PC-9 (cell line): Measurements from ENCODE around the gene PEAK1. TPM values are rescaled to one million over a fixed set of nuclear protein-coding genes. Genes with fewer than 3 reads are reported as not detected.

Experiments used
- BruUV-seq: library from RNA; stranded (reverse); fragments of 400-500 nt; replicated peaks from 2 replicates; lab custom pipeline; 2021; lab: Mats Ljungman, UMichigan
- CTCF ChIA-PET: fragments of 300-600 bp; sonication (Branson Sonifier 250); formaldehyde crosslinking; loops from one replicate; lab custom pipeline; 2022; ENCODE audit warnings: antibody characterized with exemption; lab: Charles Lee
- POLR2A ChIA-PET: fragments of 300-600 bp; sonication (Branson Sonifier 250); formaldehyde crosslinking; loops from one replicate; lab custom pipeline; 2022; ENCODE audit warnings: antibody characterized with exemption; ENCODE audit not compliant: unreplicated experiment; lab: Charles Lee
- DNase-seq, 2 experiments: peaks; one replicate each; pipeline versions ENCODE4 v3.0.0 to v3.0.0-alpha.2; 2015 to 2022; ENCODE audit warnings: mixed read lengths in 1 of 2
- H2AFZ ChIP-seq: fragments of 200-600 bp; sonication (generic); 2 replicates; pipeline ENCODE4 v1.8.1; 2017; ENCODE audit warnings: antibody characterized with exemption
- H3F3A ChIP-seq: fragments of 200-600 bp; sonication (generic); 2 replicates; pipeline ENCODE4 v1.8.1; 2017; ENCODE audit warnings: antibody characterized with exemption, mild to moderate bottlenecking, low read depth; ENCODE audit not compliant: insufficient read depth
- H3K27ac ChIP-seq: fragments of 200-600 bp; sonication (generic); 2 replicates; pipeline ENCODE4 v1.6.1; 2016; ENCODE audit warnings: mixed run types
- H3K27me3 ChIP-seq: fragments of 200-600 bp; sonication (generic); 2 replicates; pipeline ENCODE4 v1.6.1; 2016; ENCODE audit warnings: low read depth, mixed run types; ENCODE audit not compliant: insufficient read depth
- H3K36me3 ChIP-seq: fragments of 200-600 bp; sonication (generic); 2 replicates; pipeline ENCODE4 v1.6.1; 2016; ENCODE audit warnings: low read depth, mixed run types
- H3K4me1 ChIP-seq: fragments of 200-600 bp; sonication (generic); replicated peaks from 2 replicates; pipeline ENCODE4 v1.6.1; 2016; ENCODE audit warnings: mixed run types; ENCODE audit not compliant: insufficient read depth
- H3K4me2 ChIP-seq: fragments of 200-600 bp; sonication (generic); 2 replicates; pipeline ENCODE4 v1.6.1; 2017; ENCODE audit warnings: mixed run types
- H3K4me3 ChIP-seq: fragments of 200-600 bp; sonication (generic); 2 replicates; pipeline ENCODE4 v1.6.1; 2016; ENCODE audit warnings: mixed run types
- H3K79me2 ChIP-seq: fragments of 200-600 bp; sonication (generic); 2 replicates; pipeline ENCODE4 v1.6.1; 2017; ENCODE audit warnings: low read depth, mixed run types
- H3K9me2 ChIP-seq: fragments of 200-600 bp; sonication (generic); 2 replicates; pipeline ENCODE4 v1.8.1; 2017; ENCODE audit warnings: mild to moderate bottlenecking; ENCODE audit not compliant: insufficient read depth
- H3K9me3 ChIP-seq: fragments of 200-600 bp; sonication (generic); 2 replicates; pipeline ENCODE4 v1.8.1; 2016; ENCODE audit warnings: low read depth; ENCODE audit not compliant: insufficient read depth
- H4K20me1 ChIP-seq: fragments of 200-600 bp; sonication (generic); 2 replicates; pipeline ENCODE4 v1.8.1; 2017; ENCODE audit not compliant: insufficient read depth
- EZH2 ChIP-seq: fragments of 200-600 bp; sonication (generic); IDR thresholded peaks from 2 replicates; pipeline ENCODE4 v1.8.0; 2017; ENCODE audit warnings: antibody characterized with exemption, low read depth
- intact Hi-C: fragments of 100-400 bp; cut with micrococcal nuclease; formaldehyde crosslinking; loops from one replicate; pipeline ENCODE4 v1.10.0; 2022; ENCODE audit not compliant: unreplicated experiment
- total RNA-seq: library from RNA; stranded (reverse); gene quantifications from 2 replicates; pipeline ENCODE4 v1.2.3, GENCODE V29; 2021
- TF ChIP-seq, protein P1 (sequence below): fragments of 200-600 bp; sonication (generic); conservative IDR thresholded peaks from 2 replicates; pipeline ENCODE4 v1.6.1; 2017; ENCODE audit warnings: mixed run types, antibody characterized with exemption, mild to moderate bottlenecking, moderate library complexity

The PEAK1 gene
- total RNA-seq, 1 experiment from 2014 or later: 20.7 TPM

DNA sequence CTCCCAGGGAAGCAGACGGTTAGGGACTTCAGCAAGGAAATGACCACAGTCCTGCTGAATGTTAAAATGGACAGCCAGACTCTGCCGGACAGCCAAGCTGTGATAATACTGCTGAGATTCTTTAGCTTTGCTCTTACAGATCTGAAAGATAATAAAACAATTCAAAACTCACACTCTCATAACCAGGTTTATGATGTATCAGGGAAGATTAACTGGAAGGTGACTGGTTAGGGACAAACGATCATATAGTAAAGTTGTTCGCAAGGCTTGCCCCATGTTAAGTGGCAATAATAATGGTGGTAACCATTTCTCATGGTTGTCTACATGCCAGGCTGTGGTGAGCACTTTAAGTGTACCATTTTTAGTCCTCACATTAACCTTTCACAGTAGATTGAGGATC lies 304.7 kb downstream of the PEAK1 start:
- TF ChIP-seq, protein P1, sequence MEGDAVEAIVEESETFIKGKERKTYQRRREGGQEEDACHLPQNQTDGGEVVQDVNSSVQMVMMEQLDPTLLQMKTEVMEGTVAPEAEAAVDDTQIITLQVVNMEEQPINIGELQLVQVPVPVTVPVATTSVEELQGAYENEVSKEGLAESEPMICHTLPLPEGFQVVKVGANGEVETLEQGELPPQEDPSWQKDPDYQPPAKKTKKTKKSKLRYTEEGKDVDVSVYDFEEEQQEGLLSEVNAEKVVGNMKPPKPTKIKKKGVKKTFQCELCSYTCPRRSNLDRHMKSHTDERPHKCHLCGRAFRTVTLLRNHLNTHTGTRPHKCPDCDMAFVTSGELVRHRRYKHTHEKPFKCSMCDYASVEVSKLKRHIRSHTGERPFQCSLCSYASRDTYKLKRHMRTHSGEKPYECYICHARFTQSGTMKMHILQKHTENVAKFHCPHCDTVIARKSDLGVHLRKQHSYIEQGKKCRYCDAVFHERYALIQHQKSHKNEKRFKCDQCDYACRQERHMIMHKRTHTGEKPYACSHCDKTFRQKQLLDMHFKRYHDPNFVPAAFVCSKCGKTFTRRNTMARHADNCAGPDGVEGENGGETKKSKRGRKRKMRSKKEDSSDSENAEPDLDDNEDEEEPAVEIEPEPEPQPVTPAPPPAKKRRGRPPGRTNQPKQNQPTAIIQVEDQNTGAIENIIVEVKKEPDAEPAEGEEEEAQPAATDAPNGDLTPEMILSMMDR: no peak
- no peak for TF ChIP-seq EZH2
- Histone ChIP-seq H3K27me3 (no peaks in the 10 kb centered on the region), H3K4me1 (no peaks in the 10 kb centered on the region), H4K20me1 (no peaks in the 10 kb centered on the region), H3K4me2 (no peak overlapping the region), H3F3A (no peaks in the 10 kb centered on the region), H3K27ac (no peak overlapping the region), H3K4me3 (no peak overlapping the region), H3K9me2 (no peaks in the 10 kb centered on the region), H3K9me3 (no peaks in the 10 kb centered on the region), H2AFZ (no peak overlapping the region), H3K79me2 (no peaks in the 10 kb centered on the region), H3K36me3 (no peaks in the 10 kb centered on the region)
- POLR2A ChIA-PET: no interaction called here
- CTCF ChIA-PET: interaction anchor here (0.7 kb wide), 1 partner anchor 59 kb away, joined by 12 read pairs; no protein-coding TSS in a partner anchor
- BruUV-seq: no TSS peak
- intact Hi-C loops: no loop called here
- no peak for DNase-seq

DNA sequence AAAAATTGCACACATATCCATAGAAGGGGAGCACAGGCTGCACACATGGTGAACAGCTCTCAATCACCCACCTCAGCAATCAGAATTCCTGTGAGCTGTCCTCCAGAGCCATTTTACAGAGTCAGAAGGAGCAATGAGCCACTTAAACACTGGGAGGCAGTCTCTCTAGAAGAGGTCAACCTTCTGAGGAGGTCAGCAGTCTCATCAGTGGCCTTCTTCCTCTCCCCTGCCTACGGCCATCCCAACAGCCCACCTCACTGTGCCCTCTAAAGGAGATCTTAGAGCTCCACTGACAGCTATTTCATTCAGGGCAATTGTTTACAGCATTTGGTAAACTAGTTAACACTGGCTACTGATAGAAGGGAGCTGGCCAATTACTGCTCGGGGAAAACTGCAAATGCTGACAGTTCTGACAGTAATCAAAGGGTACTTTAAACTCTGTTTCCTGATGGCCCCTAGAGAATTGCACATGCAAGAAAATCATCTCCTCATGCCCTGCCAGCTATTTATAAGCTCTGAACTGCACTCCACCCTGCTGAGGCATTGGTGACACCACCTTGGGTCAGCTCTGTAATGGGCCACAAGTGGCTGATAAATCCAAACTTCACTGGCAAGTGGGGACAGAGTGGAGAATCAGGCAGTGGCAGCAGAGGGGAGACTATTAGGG lies 306.9 kb downstream of the PEAK1 start:
- ChIA-PET CTCF (interaction anchor here (0.5 to 1.0 kb wide), 2 partner anchors 12 to 545 kb away, joined by 5 read pairs; no protein-coding TSS in a partner anchor), POLR2A (no interaction called here)
- no peaks in the 10 kb centered on the region for H3K9me3 ChIP-seq
- no peaks in the 10 kb centered on the region for H3K27me3 ChIP-seq
- BruUV-seq: no TSS peak
- H3K27ac ChIP-seq: no peak overlapping the region
- no peak for DNase-seq
- no peak overlapping the region for H3K4me3 ChIP-seq
- no peak overlapping the region for H2AFZ ChIP-seq
- no peaks in the 10 kb centered on the region for H3K9me2 ChIP-seq
- H4K20me1 ChIP-seq: no peaks in the 10 kb centered on the region
- no peaks in the 10 kb centered on the region for H3K36me3 ChIP-seq
- TF ChIP-seq, protein P1: no peak
- no peak for TF ChIP-seq EZH2
- H3K4me2 ChIP-seq: no peak overlapping the region
- no peaks in the 10 kb centered on the region for H3F3A ChIP-seq
- no peaks in the 10 kb centered on the region for H3K79me2 ChIP-seq
- H3K4me1 ChIP-seq: no peaks in the 10 kb centered on the region
- intact Hi-C loops: no loop called here

DNA sequence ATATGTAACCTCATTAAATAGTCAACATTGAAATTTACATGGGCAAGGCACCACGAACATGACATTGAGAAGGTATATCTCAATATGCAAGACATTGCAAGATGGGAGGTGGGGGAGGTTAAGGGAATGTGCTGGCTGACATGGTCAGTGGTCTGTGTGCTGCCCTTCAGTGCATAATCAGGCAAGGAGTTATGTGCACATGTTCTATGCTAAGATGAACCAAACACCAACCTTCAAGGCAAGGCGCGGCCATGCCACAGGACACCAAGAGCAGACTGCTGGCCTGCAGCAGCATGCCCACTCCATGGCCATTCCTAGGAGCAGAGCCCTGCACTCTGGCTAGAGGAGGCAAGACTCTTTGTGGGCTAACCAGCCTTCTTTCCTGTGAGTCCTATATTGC lies 308.1 kb downstream of the PEAK1 start:
- intact Hi-C loops: no loop called here
- Histone ChIP-seq H3K79me2 (no peaks in the 10 kb centered on the region), H3K36me3 (no peaks in the 10 kb centered on the region), H3F3A (no peaks in the 10 kb centered on the region), H3K4me1 (no peaks in the 10 kb centered on the region), H3K27ac (no peak overlapping the region), H3K9me2 (no peaks in the 10 kb centered on the region), H3K9me3 (no peaks in the 10 kb centered on the region), H3K27me3 (no peaks in the 10 kb centered on the region), H3K4me2 (no peak overlapping the region), H3K4me3 (no peak overlapping the region), H4K20me1 (no peaks in the 10 kb centered on the region), H2AFZ (no peak overlapping the region)
- no peak for DNase-seq
- TF ChIP-seq, protein P1: no peak
- no peak for TF ChIP-seq EZH2
- POLR2A ChIA-PET: no interaction called here
- BruUV-seq: no TSS peak
- CTCF ChIA-PET: no interaction called here
